Right lung (tissue), 5 donors: Measurements from ENCODE around the gene C12orf56. TPM values are rescaled to one million over a fixed set of nuclear protein-coding genes. Genes with fewer than 3 reads are reported as not detected.
"Not testable (repeated sequence)": the region's sequence is repeated elsewhere in the genome, so short reads cannot be mapped to it uniquely, and the experiment has no call there.

Experiments used
- DNase-seq, 2 donors: peaks; one replicate each; pipeline ENCODE4 v3.0.0-alpha.2; 2013
- polyA plus RNA-seq, 5 donors: library from polyadenylated mRNA; unstranded; fragments of 120-200 nt; gene quantifications; one replicate each; pipeline versions ENCODE4 v1.2.1 to v1.2.3, GENCODE V29; 2013; ENCODE audit warnings: inconsistent platforms in 1 of 5, low replicate concordance in 1 of 5; ENCODE audit not compliant: insufficient read length in 5 of 5, insufficient read depth in 1 of 5

C12orf56 gene
- polyA plus RNA-seq, 5 donors, result 0.03 to 0.22 (median 0.15) TPM

GRCh38 chr12:64236549-64236948, 154.0 kb downstream of the C12orf56 start:
- no peak for DNase-seq

- DNase-seq, result no peak
Measured at GRCh38 chr12:64232196-64232595, 158.4 kb downstream of the C12orf56 start.

GRCh38 chr12:64229796-64230195, 160.8 kb downstream of the C12orf56 start:
- DNase-seq, result no peak

GRCh38 chr12:64229240-64229639, 161.3 kb downstream of the C12orf56 start:
- DNase-seq, result no peak

GRCh38 chr12:64225626-64226025, 164.9 kb downstream of the C12orf56 start:
- DNase-seq, result no peak

GRCh38 chr12:64222009-64222765, 168.4 kb downstream of the C12orf56 start, which contains the start of gene KICS2:
KICS2 (minus strand) TSS chr12:64222296; CDS start chr12:64222237, 59 bp downstream.
- DNase-seq, result peak; percentile 95

GRCh38 chr12:64221651-64222008, 168.9 kb downstream of the C12orf56 start:
- peak; percentile 68 to 72 for DNase-seq

GRCh38 chr12:64220046-64220445, 170.5 kb downstream of the C12orf56 start:
- no peak for DNase-seq

- DNase-seq, result no peak
Measured at GRCh38 chr12:64219145-64219544, 171.4 kb downstream of the C12orf56 start.

- no peak for DNase-seq
Measured at GRCh38 chr12:64218597-64218996, 172.0 kb downstream of the C12orf56 start.

- DNase-seq, result not testable (repeated sequence)
Measured at GRCh38 chr12:64217643-64218042, 172.9 kb downstream of the C12orf56 start.

- no peak for DNase-seq
Measured at GRCh38 chr12:64216239-64216638, 174.3 kb downstream of the C12orf56 start.

Other genes with a start within 250 kb of the C12orf56 start
- 1 to 10 TPM; 3.4 to 5.2 (median 4.0) TPM for gene KICS2, start 168.5 kb downstream of the C12orf56 start, polyA plus RNA-seq
- gene XPOT, start 13.6 kb upstream of the C12orf56 start, polyA plus RNA-seq, result 10 to 100 TPM; 43.1 to 60.4 (median 51.8) TPM
- 10 to 100 TPM; 21.9 to 29.6 (median 27.1) TPM for gene TBK1, start 61.4 kb upstream of the C12orf56 start, polyA plus RNA-seq
- 10 to 100 TPM; 26.1 to 39.2 (median 31.2) TPM for gene RASSF3, start 219.7 kb upstream of the C12orf56 start, polyA plus RNA-seq